ENCODE measurements around the gene ANO6.

Gene ANO6

DNA sequence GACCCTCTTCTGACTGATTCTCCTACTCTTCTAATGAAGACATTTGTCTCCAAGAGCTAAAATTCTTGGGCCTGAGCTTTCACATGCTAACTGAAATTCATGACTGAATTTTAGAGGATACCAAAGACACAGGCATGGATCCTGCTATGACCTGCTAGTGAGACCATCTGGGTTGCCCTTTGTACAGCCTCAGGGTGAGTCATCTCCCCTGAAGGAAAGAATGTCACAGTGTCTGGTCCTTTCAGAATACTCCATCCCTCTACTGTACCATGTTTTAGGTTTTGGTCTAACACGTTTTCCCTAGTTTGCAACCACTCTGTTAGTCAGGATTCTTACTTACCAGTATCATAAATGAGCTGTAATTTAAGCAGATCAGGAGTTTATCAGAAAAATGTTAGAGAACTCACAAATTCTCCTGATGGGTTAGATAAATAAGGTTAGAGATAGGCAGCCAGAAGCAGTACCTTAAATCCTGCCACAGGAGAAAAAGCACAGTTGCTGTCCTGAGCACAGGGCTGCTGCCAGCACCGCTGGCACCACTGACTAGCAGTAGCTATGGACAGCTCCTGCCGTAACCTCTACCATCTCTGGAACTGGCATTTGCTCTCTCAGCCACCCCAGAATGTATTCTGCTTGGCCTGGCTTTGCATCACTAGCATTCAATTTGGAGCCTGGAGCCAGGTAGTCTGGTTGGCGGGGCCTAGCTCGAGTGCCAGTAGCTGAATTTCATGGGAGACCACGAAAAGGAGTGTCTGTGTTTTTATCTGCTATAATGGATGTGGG lies 127.6 kb downstream of the ANO6 start:
- TF ChIP-seq, protein P1, sequence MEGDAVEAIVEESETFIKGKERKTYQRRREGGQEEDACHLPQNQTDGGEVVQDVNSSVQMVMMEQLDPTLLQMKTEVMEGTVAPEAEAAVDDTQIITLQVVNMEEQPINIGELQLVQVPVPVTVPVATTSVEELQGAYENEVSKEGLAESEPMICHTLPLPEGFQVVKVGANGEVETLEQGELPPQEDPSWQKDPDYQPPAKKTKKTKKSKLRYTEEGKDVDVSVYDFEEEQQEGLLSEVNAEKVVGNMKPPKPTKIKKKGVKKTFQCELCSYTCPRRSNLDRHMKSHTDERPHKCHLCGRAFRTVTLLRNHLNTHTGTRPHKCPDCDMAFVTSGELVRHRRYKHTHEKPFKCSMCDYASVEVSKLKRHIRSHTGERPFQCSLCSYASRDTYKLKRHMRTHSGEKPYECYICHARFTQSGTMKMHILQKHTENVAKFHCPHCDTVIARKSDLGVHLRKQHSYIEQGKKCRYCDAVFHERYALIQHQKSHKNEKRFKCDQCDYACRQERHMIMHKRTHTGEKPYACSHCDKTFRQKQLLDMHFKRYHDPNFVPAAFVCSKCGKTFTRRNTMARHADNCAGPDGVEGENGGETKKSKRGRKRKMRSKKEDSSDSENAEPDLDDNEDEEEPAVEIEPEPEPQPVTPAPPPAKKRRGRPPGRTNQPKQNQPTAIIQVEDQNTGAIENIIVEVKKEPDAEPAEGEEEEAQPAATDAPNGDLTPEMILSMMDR (IDR thresholded peaks at IDR 0.05; ENCODE audit: control extremely low read depth, extremely low read depth, low read depth, missing control alignments), result no peak
- no peak for DNase-seq (ENCODE audit: extremely low spot score)
- ChIA-PET CTCF (interaction anchor here (1.0 to 2.1 kb wide), 3 partner anchors 13 to 56 kb away, joined by 4 to 6 read pairs (median 5); no protein-coding TSS in a partner anchor), POLR2A (no interaction called here)

- TF ChIP-seq, protein P1 (IDR thresholded peaks at IDR 0.05; ENCODE audit: control extremely low read depth, extremely low read depth, low read depth, missing control alignments), result no peak
- ChIA-PET CTCF (interaction anchor here (1.5 to 1.6 kb wide), 2 partner anchors 10 to 59 kb away, joined by 3 to 9 read pairs; no protein-coding TSS in a partner anchor), POLR2A (no interaction called here)
- no peak for DNase-seq (ENCODE audit: extremely low spot score)
Observed at GRCh38 chr12:45348311-45348710, 132.4 kb downstream of the ANO6 start.

DNA sequence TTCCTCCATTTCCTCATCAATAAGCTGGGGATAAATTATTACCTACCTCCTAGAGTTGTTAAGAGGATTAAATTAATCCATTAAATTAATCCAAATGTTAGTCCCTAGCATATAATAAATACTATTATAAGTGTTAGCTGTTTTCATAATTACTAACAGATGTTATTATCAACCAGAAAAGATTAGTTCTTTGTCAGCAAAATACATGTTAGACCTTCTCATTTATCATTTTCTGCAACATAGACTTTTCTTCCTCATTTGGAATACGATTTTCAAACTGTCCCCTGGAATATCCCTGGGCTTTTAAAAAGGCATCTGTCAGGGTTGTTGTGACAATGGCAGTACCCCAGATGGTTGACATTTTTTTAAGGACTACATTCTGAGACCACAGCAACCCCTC lies 133.1 kb downstream of the ANO6 start:
- POLR2A ChIA-PET, result no interaction called here

DNA sequence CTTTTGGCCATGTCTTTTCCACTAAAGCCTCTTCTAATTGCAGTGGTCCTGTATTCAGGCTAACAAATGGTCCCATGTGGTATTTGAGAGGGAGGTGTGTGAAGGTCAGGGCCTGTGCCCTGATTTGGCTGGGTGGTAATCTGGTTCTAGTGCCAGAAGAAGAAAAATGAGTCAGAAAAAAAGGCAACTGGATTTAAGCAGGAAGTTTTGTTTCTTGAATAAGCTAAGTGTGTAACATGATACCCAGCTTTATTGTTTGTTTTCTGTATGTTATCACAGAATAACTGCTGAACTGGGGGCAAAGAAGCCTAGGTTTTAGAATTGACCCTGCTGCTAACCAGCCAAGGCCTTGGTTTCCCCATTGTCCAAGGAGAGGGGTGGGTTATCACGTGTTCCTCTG lies 134.0 kb downstream of the ANO6 start:
- ChIA-PET CTCF (interaction anchor here (1.0 to 1.5 kb wide), 3 partner anchors 11 to 60 kb away, joined by 3 read pairs; no protein-coding TSS in a partner anchor), POLR2A (no interaction called here)
- TF ChIP-seq, protein P1 (IDR thresholded peaks at IDR 0.05; ENCODE audit: control extremely low read depth, extremely low read depth, low read depth, missing control alignments), result no peak
- no peak for DNase-seq (ENCODE audit: extremely low spot score)

More for the DNA sequence above, 133.1 kb downstream of the ANO6 start:
- CTCF ChIA-PET, result interaction anchor here (1.1 to 1.6 kb wide), 3 partner anchors 10 to 60 kb away, joined by 3 to 9 read pairs (median 3); no protein-coding TSS in a partner anchor
- DNase-seq (ENCODE audit: extremely low spot score), result no peak
- TF ChIP-seq, protein P1 (IDR thresholded peaks at IDR 0.05; ENCODE audit: control extremely low read depth, extremely low read depth, low read depth, missing control alignments), result no peak

GRCh38 chr12:45350861-45351260 lies 135.0 kb downstream of the ANO6 start:
- no peak for DNase-seq (ENCODE audit: extremely low spot score)
- TF ChIP-seq, protein P1 (IDR thresholded peaks at IDR 0.05; ENCODE audit: control extremely low read depth, extremely low read depth, low read depth, missing control alignments), result no peak
- CTCF ChIA-PET, result interaction anchor here (0.6 to 1.3 kb wide), 2 partner anchors 11 to 27 kb away, joined by 3 read pairs; no protein-coding TSS in a partner anchor
- POLR2A ChIA-PET, result no interaction called here

DNA sequence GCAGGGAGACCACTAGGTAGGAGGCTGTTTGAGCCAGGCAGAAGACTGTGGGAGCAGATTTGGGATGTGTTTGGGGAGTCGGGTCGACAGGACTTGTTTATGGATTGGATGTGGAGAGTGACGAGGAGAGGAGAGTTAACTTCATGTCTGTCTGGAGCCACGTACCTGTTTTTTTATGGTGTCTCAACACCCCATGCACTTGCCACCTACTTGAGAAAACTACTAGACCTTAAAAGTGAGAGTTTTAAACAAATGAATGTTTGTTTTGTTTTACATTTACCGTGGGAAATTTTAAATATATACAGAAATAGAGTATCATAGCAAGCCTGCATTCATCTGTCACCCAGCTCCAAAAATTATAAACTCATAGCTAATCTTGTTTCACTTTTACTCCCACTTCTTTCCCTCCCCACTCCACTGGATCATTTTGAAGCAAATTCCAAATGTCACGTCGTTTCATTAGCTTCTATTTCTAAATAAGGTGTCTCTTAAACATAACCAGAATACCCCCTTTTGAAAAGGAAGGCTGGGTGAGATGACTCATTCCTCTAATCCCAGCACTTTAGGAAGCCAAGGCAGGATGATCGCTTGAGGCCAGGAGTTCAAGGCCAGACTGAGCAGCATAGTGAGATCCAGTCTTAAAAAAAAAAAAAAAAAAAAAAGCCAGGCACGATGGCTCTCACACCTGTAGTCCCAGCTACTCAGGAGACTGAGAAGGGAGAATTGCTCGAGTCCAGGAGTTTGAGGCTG lies 136.2 kb downstream of the ANO6 start:
- TF ChIP-seq, protein P1 (IDR thresholded peaks at IDR 0.05; ENCODE audit: control extremely low read depth, extremely low read depth, low read depth, missing control alignments), result no peak
- CTCF ChIA-PET, result interaction anchor here (0.7 to 2.3 kb wide), 3 partner anchors 10 to 182 kb away, joined by 3 to 7 read pairs (median 3); no protein-coding TSS in a partner anchor
- POLR2A ChIA-PET, result no interaction called here
- DNase-seq (ENCODE audit: extremely low spot score), result no peak

All from GM10248 (cell line).